HG03060 (cell line): ENCODE results near the gene NCS1.

Experiments
- ATAC-seq: cut with Tn5 transposase; IDR thresholded peaks from one replicate; pipeline ENCODE4 v1.9.1; 2021; ENCODE audit warnings: low read depth, moderate number of reproducible peaks; ENCODE audit not compliant: unreplicated experiment

Gene NCS1

DNA sequence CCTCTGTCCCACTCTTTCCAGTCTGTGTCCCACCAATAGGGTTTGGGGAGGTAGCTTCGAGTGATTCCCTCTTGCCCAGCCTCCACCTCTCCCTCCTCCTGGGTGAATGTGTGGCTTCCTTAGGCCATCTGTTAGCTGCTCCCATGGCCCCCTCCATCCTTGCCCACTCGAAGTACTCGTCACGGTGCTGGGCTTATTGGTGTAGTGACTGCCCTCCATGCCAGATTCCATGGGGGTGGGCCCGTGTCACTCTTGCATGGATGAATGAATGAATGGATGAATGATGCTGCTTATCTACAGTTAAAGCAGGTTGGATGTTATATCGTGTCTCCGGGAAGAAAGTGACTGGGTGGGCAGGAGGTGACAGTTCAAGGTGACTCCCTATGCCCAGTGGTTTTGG, 112.5 kb downstream of the NCS1 start:
- no peak for ATAC-seq

GRCh38 chr9:130285271-130285670, 113.1 kb downstream of the NCS1 start:
- no peak for ATAC-seq

- ATAC-seq, result no peak
Observed at GRCh38 chr9:130286072-130286770, 114.0 kb downstream of the NCS1 start.
